Measurements from ENCODE around the gene ONECUT2.

DNA sequence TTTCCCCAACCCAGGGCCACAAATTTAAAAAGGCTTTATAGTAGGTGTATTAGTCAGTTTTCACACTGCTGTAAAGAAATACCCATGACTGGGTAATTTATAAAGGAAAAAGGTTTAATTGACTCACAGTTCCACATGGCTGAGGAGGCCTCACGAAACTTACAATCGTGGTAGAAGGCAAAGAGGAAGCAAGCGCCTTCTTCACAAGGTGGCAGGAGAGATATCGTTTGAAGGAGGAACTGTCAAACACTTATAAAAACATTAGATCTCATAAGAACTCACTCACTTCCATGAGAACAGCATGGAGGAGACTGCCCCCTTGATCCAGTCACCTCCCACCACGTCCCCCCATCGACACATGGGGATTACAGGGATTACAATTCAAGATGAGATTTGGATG lies 80.9 kb downstream of the ONECUT2 start:
- TF ChIP-seq CTCF (IDR thresholded peaks at IDR 0.05) (no peak), POLR2A (IDR thresholded peaks at IDR 0.05) (no peak)
